NB4 (cell line): ENCODE results near the gene ASXL2.

Experiments
- MYC ChIP-seq: IDR thresholded peaks from 2 replicates; pipeline ENCODE4 v1.6.1; 2011; ENCODE audit warnings: low read depth, low read length
- POLR2A ChIP-seq: IDR thresholded peaks from 2 replicates; pipeline ENCODE4 v1.6.1; 2011; ENCODE audit warnings: mild to moderate bottlenecking; ENCODE audit not compliant: insufficient read length; ENCODE audit errors: extremely low read depth
- TF ChIP-seq, protein P1 (sequence below): IDR thresholded peaks from one replicate; pipeline ENCODE4 v1.5.1; 2012; ENCODE audit warnings: low read depth, low read length

DNA sequence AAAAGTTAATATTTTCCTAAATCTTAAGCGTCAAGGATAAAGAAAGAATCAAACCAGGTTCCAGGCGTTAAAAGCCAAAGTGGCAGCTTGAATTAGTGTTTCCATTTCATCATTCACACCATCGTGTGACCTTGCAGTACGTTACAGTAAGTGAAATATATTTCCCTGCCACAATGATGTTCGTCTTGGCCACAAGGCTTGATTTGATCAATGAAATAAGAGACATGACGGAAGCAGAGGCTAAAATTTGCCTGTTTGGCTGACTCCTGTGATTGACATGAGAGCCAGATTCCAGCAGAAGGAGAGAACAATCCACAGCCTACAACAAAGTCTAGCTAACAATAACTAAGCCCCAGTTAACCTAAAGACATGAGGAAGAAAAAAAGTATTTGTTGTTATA lies 62.0 kb downstream of the ASXL2 start:
- TF ChIP-seq, protein P1, sequence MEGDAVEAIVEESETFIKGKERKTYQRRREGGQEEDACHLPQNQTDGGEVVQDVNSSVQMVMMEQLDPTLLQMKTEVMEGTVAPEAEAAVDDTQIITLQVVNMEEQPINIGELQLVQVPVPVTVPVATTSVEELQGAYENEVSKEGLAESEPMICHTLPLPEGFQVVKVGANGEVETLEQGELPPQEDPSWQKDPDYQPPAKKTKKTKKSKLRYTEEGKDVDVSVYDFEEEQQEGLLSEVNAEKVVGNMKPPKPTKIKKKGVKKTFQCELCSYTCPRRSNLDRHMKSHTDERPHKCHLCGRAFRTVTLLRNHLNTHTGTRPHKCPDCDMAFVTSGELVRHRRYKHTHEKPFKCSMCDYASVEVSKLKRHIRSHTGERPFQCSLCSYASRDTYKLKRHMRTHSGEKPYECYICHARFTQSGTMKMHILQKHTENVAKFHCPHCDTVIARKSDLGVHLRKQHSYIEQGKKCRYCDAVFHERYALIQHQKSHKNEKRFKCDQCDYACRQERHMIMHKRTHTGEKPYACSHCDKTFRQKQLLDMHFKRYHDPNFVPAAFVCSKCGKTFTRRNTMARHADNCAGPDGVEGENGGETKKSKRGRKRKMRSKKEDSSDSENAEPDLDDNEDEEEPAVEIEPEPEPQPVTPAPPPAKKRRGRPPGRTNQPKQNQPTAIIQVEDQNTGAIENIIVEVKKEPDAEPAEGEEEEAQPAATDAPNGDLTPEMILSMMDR = no peak
- no peak for TF ChIP-seq POLR2A
- TF ChIP-seq MYC = no peak
